Stomach (tissue), 4 donors: ENCODE results near the gene IMMT.

ENCODE experiments used
- CTCF ChIP-seq, 7 experiments: fragments of 450-650 bp in 4 of 7; fragments of 200-600 bp in 3 of 7; sonication (generic) in 3 of 7; IDR thresholded peaks; one replicate each; pipeline ENCODE4 v1.5.1; 2016 to 2019; ENCODE audit warnings: antibody characterized with exemption in 7 of 7, control low read depth in 2 of 7, mild to moderate bottlenecking in 1 of 7
- EP300 ChIP-seq: sonication (generic); formaldehyde crosslinking; IDR thresholded peaks from one replicate; pipeline ENCODE4 v1.6.1; 2017; ENCODE audit warnings: antibody characterized with exemption
- POLR2A ChIP-seq, 4 donors: fragments of 450-650 bp; IDR thresholded peaks; one replicate each; pipeline ENCODE4 v1.6.1; 2016; ENCODE audit warnings: antibody characterized with exemption in 4 of 4, control low read depth in 2 of 4, mild to moderate bottlenecking in 1 of 4, moderate library complexity in 1 of 4
- POLR2AphosphoS5 ChIP-seq, 3 donors: sonication (generic); formaldehyde crosslinking; IDR thresholded peaks; one replicate each; pipeline ENCODE4 v1.6.1; 2016; ENCODE audit warnings: antibody characterized with exemption in 3 of 3

- TF ChIP-seq CTCF (IDR thresholded peaks at IDR 0.05) (no peak), POLR2A (IDR thresholded peaks at IDR 0.05) (no peak), POLR2AphosphoS5 (IDR thresholded peaks at IDR 0.05) (no peak), EP300 (no peak)
Observed at GRCh38 chr2:86199834-86200177, 4.5 kb upstream of the IMMT start.
